NCI-H1105 treated with DMSO at 0.1 percent for 48 hours (cell line): ENCODE data around the gene ELOVL2.

ENCODE experiments used
- DNase-seq: peaks from one replicate; lab custom pipeline; 2025; lab: John Stamatoyannopoulos, UW

Gene ELOVL2

DNA sequence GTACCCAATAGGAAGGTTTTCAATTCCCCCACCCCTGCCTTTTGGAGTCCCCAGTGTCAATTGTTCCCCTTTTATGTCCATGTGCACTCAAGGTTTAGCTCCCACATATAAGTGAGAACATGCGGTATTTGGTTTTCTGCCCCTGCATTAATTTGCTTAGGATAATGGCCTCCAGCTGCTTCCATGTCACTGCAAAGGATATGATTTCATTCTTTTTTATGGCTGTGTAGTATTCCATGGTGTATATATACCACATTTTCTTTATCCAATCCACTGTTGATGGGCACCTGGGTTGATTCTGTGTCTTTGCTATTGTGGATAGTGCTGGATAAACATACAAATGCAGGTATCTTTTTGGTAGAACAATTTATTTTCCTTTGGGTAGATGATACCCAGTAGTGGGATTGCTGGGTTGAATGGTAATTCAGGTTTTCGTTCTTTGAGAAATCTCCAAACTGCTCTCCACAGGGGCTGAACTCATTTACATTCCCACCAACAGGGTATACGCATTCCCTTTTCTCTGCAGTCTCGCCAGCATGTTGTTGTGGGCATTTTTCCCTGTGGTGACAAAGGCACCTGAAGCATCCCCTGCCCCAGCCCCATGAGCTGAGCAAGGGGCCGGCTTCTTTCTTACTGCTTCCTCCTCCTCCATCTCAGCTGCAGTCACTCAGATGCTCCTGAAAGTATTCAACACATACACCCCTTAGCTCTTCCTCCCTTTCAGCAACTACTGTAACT is 66.7 kb downstream of the ELOVL2 start:
- no peak for DNase-seq

DNA sequence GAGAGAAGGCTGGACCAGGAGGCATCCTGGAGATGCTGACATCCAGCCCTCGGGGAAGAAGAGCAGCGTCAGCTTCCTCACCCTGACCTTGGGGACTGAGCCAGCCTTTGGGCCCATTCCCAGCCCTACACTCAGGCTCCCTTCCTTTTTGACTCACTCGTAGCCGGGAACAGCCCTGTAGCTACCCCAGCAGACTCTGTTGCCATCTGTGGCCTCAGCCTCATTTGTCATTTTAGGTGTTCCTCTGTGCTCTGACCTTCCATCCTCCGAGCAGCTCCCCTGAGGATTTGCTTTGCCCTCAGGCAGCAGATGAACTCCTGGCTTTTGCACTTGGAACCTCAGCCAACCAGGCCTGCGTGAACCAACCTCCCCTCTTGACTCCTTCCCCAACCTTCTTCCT is 67.5 kb downstream of the ELOVL2 start:
- DNase-seq = no peak

DNA sequence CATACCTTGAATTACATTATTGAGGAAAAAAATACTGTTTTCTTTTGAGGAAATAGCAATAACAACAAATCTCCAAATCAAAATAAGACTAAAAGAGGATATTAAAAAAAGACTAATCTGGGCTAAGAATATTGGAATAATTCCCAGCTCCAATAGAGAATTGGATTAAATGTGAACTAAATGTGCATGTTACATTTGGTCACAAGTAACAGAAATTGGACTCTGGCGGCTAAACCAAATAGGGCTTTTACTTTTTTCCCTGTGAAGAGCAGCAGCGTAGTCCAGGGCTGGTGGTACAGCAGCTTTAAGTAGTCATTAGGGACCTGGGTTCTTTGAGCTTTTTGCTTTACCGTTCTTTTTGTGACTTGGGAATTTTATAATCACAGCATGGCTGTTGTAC is 71.9 kb downstream of the ELOVL2 start:
- no peak for DNase-seq

DNA sequence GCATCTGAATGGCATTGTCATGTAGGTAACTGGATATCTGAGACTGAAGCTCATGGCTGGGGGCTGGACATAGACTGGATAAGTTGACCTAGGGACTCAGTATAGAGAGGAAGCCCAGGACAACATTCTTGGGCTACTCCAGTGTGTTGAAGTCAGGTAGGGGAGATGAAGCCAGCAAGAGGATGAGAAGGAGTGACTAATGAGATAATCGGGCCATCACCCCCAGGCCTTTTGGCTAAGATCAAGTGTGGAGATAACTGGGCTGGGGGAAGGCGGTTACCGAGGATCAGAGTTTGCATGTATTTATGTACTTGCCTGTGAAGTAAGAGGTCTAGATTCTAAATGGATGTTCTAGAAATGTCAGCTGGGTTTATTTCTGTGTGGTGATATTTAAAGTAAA is 73.4 kb downstream of the ELOVL2 start:
- no peak for DNase-seq

DNA sequence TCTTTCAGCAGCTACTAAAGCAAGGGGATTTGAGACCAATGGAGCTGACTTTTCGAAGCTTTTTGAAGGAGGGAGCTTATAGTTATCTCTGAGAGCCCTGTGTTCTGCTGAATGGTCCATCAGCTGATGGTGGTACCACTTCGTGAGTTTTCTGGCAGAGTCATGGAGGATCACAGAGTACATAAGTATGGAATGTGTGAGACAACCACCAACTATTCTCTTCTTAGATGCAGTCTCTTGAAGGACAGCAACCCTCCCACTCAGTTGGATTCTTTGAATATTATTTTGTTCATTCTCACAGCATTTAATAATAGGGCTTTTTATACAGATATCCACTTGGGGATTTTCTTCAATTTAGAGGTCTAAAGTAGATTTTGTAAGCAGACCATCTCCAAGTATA is 75.3 kb downstream of the ELOVL2 start:
- no peak for DNase-seq

DNA sequence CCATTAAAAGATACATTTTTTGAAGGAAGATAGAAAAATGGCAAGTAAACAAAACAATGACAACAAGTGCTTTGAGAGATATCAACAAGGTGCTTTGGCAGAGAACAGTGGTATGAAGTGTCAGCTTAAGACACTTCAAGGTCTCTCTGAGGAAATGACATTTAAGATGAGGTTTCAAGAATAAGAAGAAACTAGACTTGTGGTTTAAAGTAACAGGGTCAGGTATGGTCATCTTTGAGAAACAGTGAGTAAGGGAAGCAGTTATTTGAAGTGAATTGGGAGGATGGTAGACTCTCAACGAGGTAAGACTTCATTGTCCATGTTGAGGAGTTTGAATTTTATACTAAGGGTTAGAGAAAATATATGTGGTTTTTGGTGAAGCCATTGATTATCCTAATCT is 79.4 kb downstream of the ELOVL2 start:
- DNase-seq = no peak

DNA sequence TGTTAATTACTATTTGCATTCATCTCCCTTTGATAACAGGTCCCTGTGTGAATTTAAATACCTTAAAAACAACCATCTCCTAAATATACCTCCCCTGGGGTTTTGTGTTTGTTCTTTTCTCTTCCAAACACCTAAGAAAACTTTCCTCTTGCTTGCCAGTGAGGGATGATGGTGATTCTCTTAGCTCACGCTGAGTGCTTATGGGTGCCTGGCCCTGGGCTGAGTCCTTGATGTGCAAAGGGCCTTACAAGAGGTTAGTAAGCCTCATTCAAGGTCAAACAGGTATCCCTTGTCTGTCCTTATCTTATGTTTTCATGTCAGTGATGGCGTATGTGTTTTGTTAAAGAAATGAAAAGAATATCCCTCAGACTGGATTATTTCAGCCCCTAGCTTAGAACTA is 81.0 kb downstream of the ELOVL2 start:
- DNase-seq = no peak

DNA sequence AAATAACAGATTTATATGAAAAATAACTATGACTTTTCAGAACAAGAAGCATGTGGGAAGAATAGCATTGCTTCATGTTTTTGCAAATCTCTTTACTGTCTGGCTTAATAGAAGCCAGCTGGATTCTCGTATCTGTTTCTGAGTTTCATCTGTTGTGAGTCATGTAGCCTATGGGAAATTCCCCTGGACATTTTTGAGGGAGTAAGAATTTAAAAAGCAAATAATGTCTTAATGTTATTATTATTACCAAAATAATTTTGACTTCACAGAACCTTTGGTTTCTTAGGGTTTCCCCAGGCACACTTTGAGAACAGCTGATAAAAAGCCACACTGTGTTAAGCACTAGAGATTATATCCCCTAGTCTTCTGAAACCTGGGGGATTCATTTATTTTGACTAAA is 81.4 kb downstream of the ELOVL2 start:
- no peak for DNase-seq

DNA sequence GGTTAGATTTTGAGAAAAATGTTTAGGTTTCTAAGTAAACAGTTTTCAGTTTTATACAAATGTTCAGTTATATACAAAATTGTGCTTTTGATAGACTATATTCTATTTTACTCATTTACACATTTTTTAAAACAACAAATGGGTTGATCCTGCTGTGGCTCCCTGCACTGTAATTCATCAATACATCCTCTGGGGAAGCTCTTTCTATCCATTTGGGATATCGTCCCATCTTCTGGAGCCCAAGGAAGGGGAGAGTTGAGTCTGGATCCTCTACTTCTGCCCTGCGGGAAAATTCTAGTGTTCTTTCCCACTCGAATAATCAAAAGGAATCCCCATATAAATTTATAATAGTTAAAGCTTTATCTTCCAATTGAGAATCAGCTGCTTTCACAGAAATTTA is 82.3 kb downstream of the ELOVL2 start:
- DNase-seq = no peak

DNA sequence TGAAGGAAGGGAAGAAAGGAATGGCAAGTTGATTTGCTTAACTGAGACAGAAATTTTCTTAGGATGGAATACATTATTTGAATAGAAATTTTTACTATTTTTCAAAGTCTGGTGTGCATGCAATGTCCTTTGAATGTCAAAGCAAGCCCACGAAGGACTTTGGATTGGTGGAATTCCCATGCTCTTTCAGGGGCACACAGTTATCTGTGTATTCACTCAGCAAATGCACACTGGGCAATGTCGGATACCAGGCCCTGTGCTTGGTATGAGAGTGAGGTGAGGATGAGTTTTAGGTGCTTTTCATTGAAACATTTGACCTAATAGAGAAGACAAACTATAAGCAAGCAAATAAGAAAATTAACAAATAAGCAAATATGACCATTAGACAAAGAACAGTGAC is 83.9 kb downstream of the ELOVL2 start:
- no peak for DNase-seq

DNA sequence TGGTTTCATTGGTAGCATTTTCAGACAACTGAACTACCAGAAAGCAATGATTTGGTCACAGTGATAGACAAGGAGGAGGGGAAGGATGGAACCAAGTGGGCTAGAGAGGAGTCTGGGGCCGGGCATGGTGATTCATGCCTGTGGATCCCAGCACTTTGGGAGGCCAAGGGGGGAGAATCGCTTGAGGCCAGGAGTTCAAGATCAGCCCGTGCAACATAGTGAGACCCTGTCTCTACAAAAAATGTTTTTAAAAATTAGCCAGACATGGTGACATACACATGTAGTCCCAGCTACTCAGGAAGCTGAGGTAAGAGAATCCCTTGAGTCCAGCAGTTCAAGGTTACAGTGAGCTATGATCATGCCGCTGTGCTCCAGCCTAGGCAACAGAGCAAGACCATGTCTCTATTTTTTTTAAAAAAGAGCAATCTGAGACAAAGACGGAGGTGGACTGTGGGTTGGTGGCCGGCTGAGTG is 86.7 kb downstream of the ELOVL2 start:
- no peak for DNase-seq

DNA sequence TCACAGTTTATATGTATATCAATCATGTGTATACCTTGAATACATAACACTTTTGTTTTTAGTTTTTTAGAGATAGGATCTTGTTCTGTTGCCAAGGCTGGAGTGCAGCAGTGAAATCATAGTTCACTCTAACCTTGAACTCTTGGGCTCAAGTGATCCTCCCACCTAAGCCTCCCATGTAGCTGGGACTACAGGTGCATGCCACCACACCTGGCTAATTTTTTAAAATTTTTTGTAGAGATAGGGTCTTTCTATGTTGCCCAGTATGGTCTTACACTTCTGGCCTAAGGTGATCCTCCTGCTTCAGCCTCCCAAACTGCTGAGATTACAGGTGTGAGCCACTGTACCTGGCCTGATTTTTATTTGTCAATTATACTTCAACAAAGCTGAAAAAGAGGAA is 87.3 kb downstream of the ELOVL2 start:
- DNase-seq = no peak

DNA sequence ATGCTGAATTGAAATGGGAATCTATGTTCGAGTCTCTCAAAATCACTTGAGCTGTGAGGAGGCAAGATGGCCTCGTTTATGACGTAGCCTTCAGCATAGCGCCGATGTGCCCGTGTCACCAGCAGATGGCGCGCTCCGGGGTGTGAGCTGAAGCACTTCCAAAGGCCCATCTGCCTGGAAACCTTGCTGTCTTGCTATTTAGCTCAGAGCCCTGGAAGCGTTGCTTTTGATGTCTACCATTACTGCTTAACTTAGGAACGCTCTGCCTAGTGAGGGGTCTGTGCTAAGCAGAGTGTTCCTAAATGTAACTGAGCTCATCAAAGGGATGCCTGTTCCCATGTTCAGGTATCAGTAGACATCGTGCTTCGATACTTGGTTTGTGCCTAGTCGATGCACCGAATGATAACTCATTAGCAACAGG is 89.5 kb downstream of the ELOVL2 start:
- DNase-seq = peak; percentile 34

DNA sequence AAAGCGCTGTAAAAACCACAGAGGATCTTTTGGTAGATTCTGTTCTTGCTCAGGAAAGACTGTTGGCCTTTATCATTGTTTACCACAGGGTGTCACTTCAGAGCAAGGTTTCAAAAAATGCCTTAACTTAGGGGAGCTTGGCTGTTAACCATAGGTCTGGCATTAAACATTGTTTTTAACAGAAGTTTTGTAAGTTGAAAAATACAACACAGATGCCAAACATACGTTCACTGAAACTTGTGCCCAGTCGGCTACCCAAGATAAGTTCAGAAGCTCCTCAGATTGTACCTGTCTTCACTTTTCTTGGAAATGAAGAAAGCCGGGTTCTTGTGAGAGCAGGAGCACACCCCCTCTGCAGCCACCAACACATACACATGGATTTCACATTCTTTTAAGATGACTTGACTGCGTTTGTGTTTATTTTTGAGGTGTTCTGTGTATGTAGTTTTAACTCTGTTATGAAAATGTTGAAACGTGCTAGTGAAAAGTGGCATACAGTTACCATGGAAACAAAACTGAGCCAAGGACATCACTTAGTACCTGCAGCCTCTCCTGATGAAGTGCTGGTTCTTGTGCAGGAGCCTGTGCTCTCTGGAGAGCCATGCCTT is 92.3 kb downstream of the ELOVL2 start:
- peak; percentile 36 for DNase-seq

DNA sequence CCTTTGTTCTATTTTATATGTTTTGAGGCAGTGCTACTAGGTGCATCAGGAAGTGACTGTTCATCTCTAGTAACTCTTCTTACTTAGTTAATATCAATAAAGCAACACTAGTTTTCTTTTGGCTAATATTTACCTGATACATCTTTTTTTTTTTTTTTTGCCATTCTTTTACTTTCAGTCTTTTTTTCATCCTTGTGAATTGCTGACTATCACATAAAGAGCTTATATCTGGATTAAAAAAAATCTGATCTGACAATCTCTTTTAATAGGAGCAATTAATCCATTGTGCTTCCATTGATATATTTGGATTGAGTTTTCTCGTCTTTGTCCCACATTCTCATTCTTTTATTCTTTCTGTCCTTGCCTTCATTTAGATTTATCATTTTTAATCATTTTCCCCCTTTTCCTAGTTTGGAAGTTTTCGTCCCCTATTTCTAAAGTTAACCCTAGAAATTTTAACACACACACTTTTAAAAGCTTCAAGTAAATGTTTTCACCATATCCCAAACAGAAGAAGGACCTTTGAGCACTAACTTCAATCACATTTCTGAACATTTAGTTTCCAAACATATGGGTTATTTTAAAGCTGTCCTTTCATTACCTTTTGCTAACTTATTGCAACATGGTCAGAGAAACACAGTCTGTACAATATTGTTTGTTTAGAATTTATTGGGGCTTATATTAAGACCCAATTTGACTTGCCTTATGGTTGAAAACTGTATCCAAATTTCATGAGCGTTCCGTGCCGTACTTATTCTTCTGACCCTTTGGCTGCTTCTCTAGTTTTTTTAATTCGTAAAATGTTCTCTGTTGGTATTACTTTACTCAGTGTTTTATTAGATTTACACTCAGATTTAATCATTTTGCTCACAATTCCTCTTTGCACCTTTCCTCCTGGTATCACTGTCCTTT is 94.3 kb downstream of the ELOVL2 start:
- DNase-seq = no peak

DNA sequence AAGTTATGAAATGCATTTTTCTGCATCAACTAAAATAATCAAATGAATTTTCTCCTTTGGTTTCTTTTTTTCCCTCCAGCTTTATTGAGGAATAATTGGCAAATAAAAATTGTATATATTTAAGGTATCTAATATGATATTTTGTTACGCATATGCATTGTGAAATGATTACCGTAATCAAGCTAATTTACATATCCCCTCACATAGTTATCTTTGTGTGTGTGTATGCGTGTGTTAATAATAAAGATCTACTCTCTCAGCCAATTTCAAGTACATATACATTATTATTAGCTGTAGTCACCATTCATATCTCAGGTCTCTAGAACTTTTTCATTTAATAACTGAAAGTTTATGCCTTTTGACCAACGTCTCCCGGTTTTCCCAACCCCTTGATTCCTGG is 96.1 kb downstream of the ELOVL2 start:
- no peak for DNase-seq

DNA sequence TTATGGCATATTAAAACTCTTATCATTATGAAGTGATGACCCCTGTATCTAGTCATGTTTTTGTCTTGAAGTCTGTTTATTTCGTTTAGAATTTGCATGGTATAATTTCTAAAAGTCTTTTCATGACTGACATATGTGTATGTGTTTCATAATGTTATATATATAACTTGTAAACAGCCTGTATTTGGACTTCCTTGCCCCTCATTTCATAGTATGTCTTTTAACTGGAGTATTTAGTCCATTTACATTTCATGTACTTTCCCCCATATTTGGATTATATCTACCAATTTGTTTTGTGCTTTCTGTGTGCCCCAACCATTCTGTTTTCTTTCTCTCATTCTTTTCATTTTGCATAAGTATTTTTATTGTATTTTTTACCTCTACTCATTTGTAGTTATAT is 98.3 kb downstream of the ELOVL2 start:
- no peak for DNase-seq

DNA sequence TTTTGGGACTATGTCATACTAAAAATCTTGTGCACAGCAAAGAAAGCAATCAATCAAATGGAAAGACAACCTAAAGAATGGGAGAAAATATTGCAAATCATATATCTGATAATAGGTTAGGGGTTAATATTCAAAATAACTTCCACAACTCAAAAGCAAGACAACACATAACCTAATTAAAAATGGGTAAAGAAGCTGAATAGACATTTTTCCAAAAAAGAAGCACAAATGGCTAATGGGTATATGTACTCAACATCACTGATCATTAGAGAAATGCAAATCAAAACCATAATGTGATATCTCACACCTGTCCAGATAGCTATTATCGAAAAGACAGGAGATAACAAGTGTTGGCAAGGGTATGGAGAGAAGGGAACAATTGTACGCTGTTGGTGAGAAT is 104.3 kb downstream of the ELOVL2 start:
- DNase-seq = no peak

DNA sequence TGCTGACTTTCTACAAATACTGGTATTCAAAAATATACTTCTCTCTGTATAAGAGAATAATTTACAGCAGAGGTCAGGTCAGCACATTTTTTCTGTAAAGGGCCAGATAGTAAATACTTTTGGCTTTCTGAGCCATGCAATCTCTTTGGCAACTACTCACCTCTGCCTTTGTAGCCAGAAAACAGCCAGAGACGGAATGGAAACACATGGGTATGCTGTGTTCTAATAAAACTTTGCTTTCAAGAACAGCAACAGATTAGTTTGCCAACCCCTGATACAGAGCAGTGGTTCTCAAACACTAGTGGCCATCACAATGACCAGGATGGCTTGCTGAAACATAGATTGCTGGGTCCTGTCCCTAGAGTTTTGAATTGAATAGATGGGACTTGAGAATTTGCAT is 111.0 kb downstream of the ELOVL2 start:
- DNase-seq = no peak
